Osteoblast (primary cell): ENCODE measurements around the gene SMIM3. TPM values are rescaled to one million over a fixed set of nuclear protein-coding genes. Genes with fewer than 3 reads are reported as not detected.

ENCODE experiments used
- DNase-seq: peaks from one replicate; pipeline ENCODE4 v3.0.0; 2011; ENCODE audit warnings: low spot score, mixed read lengths; ENCODE audit not compliant: insufficient read length; ENCODE audit errors: missing footprints
- H2AFZ ChIP-seq: 2 replicates; pipeline ENCODE4 v1.6.0; 2011; ENCODE audit warnings: mild to moderate bottlenecking, low read length
- H3K27ac ChIP-seq: 2 replicates; pipeline ENCODE4 v1.5.1; 2011; ENCODE audit warnings: mild to moderate bottlenecking, low read depth, low read length, moderate library complexity
- H3K27me3 ChIP-seq: 2 replicates; pipeline ENCODE4 v1.6.0; 2012; ENCODE audit warnings: mild to moderate bottlenecking, control low read depth, inconsistent platforms, low read length, moderate library complexity; ENCODE audit not compliant: insufficient read depth
- H3K36me3 ChIP-seq: 2 replicates; pipeline ENCODE4 v1.5.1; 2011; ENCODE audit warnings: mild to moderate bottlenecking, low read length, control low read depth, moderate library complexity; ENCODE audit not compliant: insufficient read depth
- H3K4me1 ChIP-seq: 2 replicates; pipeline ENCODE4 v1.5.1; 2011; ENCODE audit warnings: mild to moderate bottlenecking, low read length, control low read depth, moderate library complexity; ENCODE audit not compliant: insufficient read depth
- H3K4me2 ChIP-seq: 2 replicates; pipeline ENCODE4 v1.6.0; 2011; ENCODE audit warnings: mild to moderate bottlenecking, low read length; ENCODE audit not compliant: insufficient read depth
- H3K4me3 ChIP-seq: fragments of 200-600 bp; sonication (generic); 3 replicates; pipeline ENCODE4 v1.5.1; 2012; ENCODE audit warnings: mild to moderate bottlenecking, low read length, inconsistent platforms; ENCODE audit not compliant: insufficient read depth
- H3K79me2 ChIP-seq: 2 replicates; pipeline ENCODE4 v1.6.0; 2012; ENCODE audit warnings: mild to moderate bottlenecking, low read length, control low read depth, inconsistent platforms; ENCODE audit not compliant: insufficient read depth
- H3K9me3 ChIP-seq: 2 replicates; pipeline ENCODE4 v1.5.1; 2011; ENCODE audit warnings: low read depth, low read length, control low read depth
- H4K20me1 ChIP-seq: 2 replicates; pipeline ENCODE4 v1.6.0; 2012; ENCODE audit warnings: mild to moderate bottlenecking, low read length, control low read depth; ENCODE audit not compliant: insufficient read depth
- CTCF ChIP-seq: IDR thresholded peaks from 2 replicates; pipeline ENCODE4 v1.5.1; 2011; ENCODE audit warnings: mild to moderate bottlenecking, low read depth, low read length, moderate library complexity; ENCODE audit errors: extremely low read depth
- total RNA-seq: library from RNA; depleted of rRNA; stranded (reverse); fragments of >200 nt; gene quantifications from 2 replicates; pipeline ENCODE4 v1.2.3, GENCODE V29; 2012

Gene SMIM3
- total RNA-seq, 1 donor, result 46.3 TPM

DNA sequence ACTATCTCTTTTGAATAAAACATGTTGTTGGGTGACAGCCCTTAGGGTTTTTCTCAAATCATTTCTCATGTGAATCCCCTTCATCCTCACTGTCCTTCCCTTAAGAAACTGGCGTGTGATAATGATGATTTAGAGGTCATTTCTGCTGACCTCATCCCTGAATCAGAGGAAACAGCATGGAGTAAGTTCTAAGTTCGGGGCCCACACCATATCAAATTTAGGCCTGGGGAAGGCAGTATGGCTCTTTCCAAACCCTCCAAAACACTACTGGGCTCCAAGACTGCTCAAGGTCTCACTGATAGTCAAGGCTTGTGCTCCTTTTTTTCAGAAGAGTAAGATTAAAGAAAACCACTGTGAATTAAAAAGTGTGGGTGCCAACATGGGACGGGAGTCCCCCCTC is 872 bp upstream of the SMIM3 start:
- Histone ChIP-seq H3K4me3 (peak overlapping the region; percentile 86), H3K4me2 (peak overlapping the region; percentile 93), H2AFZ (no peak overlapping the region)

DNA sequence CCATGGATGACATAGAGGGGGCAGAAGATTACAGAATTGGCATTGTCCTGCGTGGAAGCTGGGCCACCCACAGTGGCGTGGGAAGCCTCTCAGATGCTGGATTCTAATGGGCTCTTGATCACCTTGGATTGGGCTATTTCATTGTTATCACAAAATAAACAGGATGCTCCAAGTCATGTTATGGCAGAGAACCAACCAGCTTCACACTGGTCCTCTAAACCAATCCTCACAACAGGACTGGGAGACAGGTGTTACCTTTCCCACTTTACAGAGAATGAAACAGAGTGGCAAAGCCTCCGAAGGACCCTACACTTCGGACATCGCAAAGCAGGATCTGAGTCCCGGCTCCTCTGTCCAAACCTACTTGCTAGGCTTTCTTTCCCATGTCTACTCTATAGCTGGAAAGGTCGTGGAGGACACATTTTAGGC is 455 bp upstream of the SMIM3 start:
- peak overlapping the region; percentile 93 for H3K4me2 ChIP-seq
- peaks cover 63% of the 10 kb centered on the region for H3K4me1 ChIP-seq
- peak overlapping the region; percentile 87 for H3K27ac ChIP-seq
- peaks cover 47% of the 10 kb centered on the region for H3K79me2 ChIP-seq
- no peaks in the 10 kb centered on the region for H4K20me1 ChIP-seq
- H3K4me3 ChIP-seq, result peak overlapping the region; percentile 86
- H3K27me3 ChIP-seq, result no peaks in the 10 kb centered on the region
- no peak for TF ChIP-seq CTCF
- no peaks in the 10 kb centered on the region for H3K36me3 ChIP-seq
- peak overlapping the region; percentile 70 for H2AFZ ChIP-seq
- H3K9me3 ChIP-seq, result no peaks in the 10 kb centered on the region
- no peak for DNase-seq

More for the DNA sequence above, 872 bp upstream of the SMIM3 start:
- TF ChIP-seq CTCF, result no peak
- Histone ChIP-seq H3K4me1 (peaks cover 59% of the 10 kb centered on the region), H3K36me3 (no peaks in the 10 kb centered on the region), H3K27me3 (no peaks in the 10 kb centered on the region), H4K20me1 (no peaks in the 10 kb centered on the region), H3K79me2 (peaks cover 43% of the 10 kb centered on the region), H3K9me3 (no peaks in the 10 kb centered on the region), H3K27ac (peak overlapping the region; percentile 87)
- DNase-seq, result no peak

GRCh38 chr5:150779397-150780186 is 1.0 kb downstream of the SMIM3 start:
- peak overlapping the region; percentile 93 for H3K4me2 ChIP-seq
- peak; percentile 8 for TF ChIP-seq CTCF
- peak overlapping the region; percentile 87 for H3K27ac ChIP-seq
- no peaks in the 10 kb centered on the region for H3K27me3 ChIP-seq
- H2AFZ ChIP-seq, result no peak overlapping the region
- DNase-seq, result no peak
- H4K20me1 ChIP-seq, result no peaks in the 10 kb centered on the region
- peaks cover 58% of the 10 kb centered on the region for H3K79me2 ChIP-seq
- no peaks in the 10 kb centered on the region for H3K9me3 ChIP-seq
- H3K4me1 ChIP-seq, result peaks cover 63% of the 10 kb centered on the region
- H3K4me3 ChIP-seq, result peak overlapping the region; percentile 86
- peaks cover 1% of the 10 kb centered on the region for H3K36me3 ChIP-seq

DNA sequence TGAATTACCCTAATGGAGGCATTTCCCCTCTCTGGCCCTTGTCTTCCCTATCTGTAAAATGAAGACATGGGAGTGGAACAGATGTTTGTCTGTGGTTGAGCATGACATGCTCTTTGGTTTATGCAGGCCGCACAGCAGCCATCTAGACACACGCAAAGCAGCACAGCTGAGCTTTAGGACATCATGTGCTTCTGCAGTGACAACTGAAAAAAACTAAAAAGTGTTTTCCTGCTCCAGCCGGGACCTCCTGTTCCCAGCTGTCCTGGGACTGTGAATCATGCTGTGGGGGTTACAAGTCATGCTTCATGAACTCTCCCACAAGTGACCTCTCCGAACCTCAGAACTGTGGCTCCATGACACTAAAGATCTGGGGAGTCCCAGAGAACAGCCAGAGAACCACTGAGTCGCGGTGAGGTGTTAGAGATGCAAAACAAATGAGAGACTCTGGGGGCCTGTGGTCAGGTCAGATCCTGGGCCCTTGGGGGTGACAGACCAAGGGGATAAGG is 1.7 kb downstream of the SMIM3 start:
- peaks cover 64% of the 10 kb centered on the region for H3K79me2 ChIP-seq
- no peak for DNase-seq

More for the DNA sequence above, 1.7 kb downstream of the SMIM3 start:
- H3K27me3 ChIP-seq, result no peaks in the 10 kb centered on the region
- TF ChIP-seq CTCF, result no peak
- H3K36me3 ChIP-seq, result peaks cover 5% of the 10 kb centered on the region
- H2AFZ ChIP-seq, result no peak overlapping the region
- H3K4me3 ChIP-seq, result peak overlapping the region; percentile 86
- H3K27ac ChIP-seq, result peak overlapping the region; percentile 87
- H3K4me1 ChIP-seq, result peaks cover 65% of the 10 kb centered on the region
- H4K20me1 ChIP-seq, result no peaks in the 10 kb centered on the region
- H3K9me3 ChIP-seq, result no peaks in the 10 kb centered on the region
- peak overlapping the region; percentile 93 for H3K4me2 ChIP-seq
